ENCODE results near the gene TM9SF4.

DNA sequence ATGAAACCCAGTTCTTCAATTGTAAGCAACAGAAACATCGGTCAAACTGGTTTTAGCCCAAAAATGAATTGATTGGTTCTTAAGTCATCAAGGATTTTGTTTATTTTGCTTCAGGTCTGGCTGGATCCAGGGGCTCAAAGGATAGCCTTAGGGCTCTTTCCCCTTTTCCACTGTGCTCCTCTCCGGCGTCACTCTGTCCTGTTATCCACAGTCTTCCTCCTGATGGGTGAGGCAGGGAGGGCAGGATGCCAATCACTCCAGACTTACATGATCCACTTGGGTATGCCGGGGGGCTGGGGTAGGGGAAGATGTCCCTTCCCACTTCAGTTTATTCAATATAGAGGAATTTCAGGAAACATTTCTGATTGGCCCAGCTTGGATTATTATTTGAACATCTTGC lies 58.0 kb downstream of the TM9SF4 start:
- TF ChIP-seq, protein P1, sequence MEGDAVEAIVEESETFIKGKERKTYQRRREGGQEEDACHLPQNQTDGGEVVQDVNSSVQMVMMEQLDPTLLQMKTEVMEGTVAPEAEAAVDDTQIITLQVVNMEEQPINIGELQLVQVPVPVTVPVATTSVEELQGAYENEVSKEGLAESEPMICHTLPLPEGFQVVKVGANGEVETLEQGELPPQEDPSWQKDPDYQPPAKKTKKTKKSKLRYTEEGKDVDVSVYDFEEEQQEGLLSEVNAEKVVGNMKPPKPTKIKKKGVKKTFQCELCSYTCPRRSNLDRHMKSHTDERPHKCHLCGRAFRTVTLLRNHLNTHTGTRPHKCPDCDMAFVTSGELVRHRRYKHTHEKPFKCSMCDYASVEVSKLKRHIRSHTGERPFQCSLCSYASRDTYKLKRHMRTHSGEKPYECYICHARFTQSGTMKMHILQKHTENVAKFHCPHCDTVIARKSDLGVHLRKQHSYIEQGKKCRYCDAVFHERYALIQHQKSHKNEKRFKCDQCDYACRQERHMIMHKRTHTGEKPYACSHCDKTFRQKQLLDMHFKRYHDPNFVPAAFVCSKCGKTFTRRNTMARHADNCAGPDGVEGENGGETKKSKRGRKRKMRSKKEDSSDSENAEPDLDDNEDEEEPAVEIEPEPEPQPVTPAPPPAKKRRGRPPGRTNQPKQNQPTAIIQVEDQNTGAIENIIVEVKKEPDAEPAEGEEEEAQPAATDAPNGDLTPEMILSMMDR (IDR thresholded peaks at IDR 0.05) = no peak
- TF ChIP-seq POLR2A (IDR thresholded peaks at IDR 0.05) = no peak

Data from uterus (tissue), 2 donors.